Hepatocyte (in vitro differentiated cells): Measurements from ENCODE around the gene CYP27B1. TPM values are rescaled to one million over a fixed set of nuclear protein-coding genes. Genes with fewer than 3 reads are reported as not detected.

ENCODE experiments used
- DNase-seq: peaks from one replicate; pipeline ENCODE4 v3.0.0-alpha.2; 2016; ENCODE audit warnings: low spot score
- H2AFZ ChIP-seq: fragments of 200-600 bp; sonication (generic); 2 replicates; pipeline ENCODE4 v1.6.0; 2016; ENCODE audit warnings: antibody characterized with exemption, mild to moderate bottlenecking
- H3K27ac ChIP-seq: fragments of 200-600 bp; sonication (generic); 2 replicates; pipeline ENCODE4 v1.5.1; 2016; ENCODE audit warnings: mild to moderate bottlenecking
- H3K27me3 ChIP-seq: fragments of 200-600 bp; sonication (generic); 2 replicates; pipeline ENCODE4 v1.6.1; 2016
- H3K36me3 ChIP-seq: fragments of 200-600 bp; sonication (generic); replicated peaks from 2 replicates; pipeline ENCODE4 v1.5.1; 2016; ENCODE audit warnings: low read depth; ENCODE audit not compliant: insufficient read depth
- H3K4me1 ChIP-seq: fragments of 200-600 bp; sonication (generic); 2 replicates; pipeline ENCODE4 v1.5.1; 2016; ENCODE audit warnings: mild to moderate bottlenecking, moderate library complexity; ENCODE audit not compliant: insufficient read depth
- H3K4me2 ChIP-seq: fragments of 200-600 bp; sonication (generic); 2 replicates; pipeline ENCODE4 v1.6.0; 2016
- H3K4me3 ChIP-seq: fragments of 200-600 bp; sonication (generic); 2 replicates; pipeline ENCODE4 v1.5.1; 2016; ENCODE audit warnings: mild to moderate bottlenecking
- H3K79me2 ChIP-seq: fragments of 200-600 bp; sonication (generic); 2 replicates; pipeline ENCODE4 v1.6.0; 2017; ENCODE audit warnings: mild to moderate bottlenecking
- H3K9me2 ChIP-seq: fragments of 200-600 bp; sonication (generic); replicated peaks from 2 replicates; pipeline ENCODE4 v1.6.0; 2017; ENCODE audit warnings: mild to moderate bottlenecking; ENCODE audit not compliant: insufficient read depth
- H3K9me3 ChIP-seq: fragments of 200-600 bp; sonication (generic); 2 replicates; pipeline ENCODE4 v1.5.1; 2016; ENCODE audit warnings: low read depth, mild to moderate bottlenecking
- H4K20me1 ChIP-seq: fragments of 200-600 bp; sonication (generic); 2 replicates; pipeline ENCODE4 v1.6.0; 2016; ENCODE audit warnings: mild to moderate bottlenecking; ENCODE audit not compliant: insufficient read depth, poor library complexity, severe bottlenecking
- CTCF ChIP-seq: fragments of 200-600 bp; sonication (generic); IDR thresholded peaks from 2 replicates; pipeline ENCODE4 v1.5.1; 2016; ENCODE audit warnings: antibody characterized with exemption, mild to moderate bottlenecking; ENCODE audit not compliant: poor library complexity
- EZH2 ChIP-seq: fragments of 200-600 bp; sonication (generic); IDR thresholded peaks from 2 replicates; pipeline ENCODE4 v1.6.1; 2016; ENCODE audit warnings: antibody characterized with exemption, mild to moderate bottlenecking, borderline replicate concordance
- EZH2phosphoT487 ChIP-seq: fragments of 200-600 bp; sonication (generic); IDR thresholded peaks from one replicate; pipeline ENCODE4 v1.6.1; 2018; ENCODE audit warnings: antibody characterized with exemption, mild to moderate bottlenecking, low read depth, moderate library complexity; ENCODE audit not compliant: unreplicated experiment, severe bottlenecking
- WGBS: methylation state at CpG from one replicate; pipeline ENCODE4 v1.1.6; 2016; ENCODE audit warnings: low lambda C conversion rate; ENCODE audit errors: missing lambda C conversion rate; 5-methylcytosine and 5-hydroxymethylcytosine counted together
- polyA plus RNA-seq: library from polyadenylated mRNA; unstranded; fragments of >200 nt; fragmentation: Nextera tagmentation; extraction: Ambion mirVana; gene quantifications from 2 replicates; pipeline ENCODE4 v1.2.1, GENCODE V29; 2016
- total RNA-seq: library from RNA; depleted of rRNA; stranded (reverse); fragments of >200 nt; gene quantifications from 2 replicates; pipeline ENCODE4 v1.2.3, GENCODE V29; 2014

CYP27B1 gene
- total and polyA plus RNA-seq, 2 experiments from 2014 or later = 0.23 to 2.3 TPM

GRCh38 chr12:57772429-57773322 lies 5.8 kb upstream of the CYP27B1 start, which contains the start of gene EEF1AKMT3:
TSS of gene EEF1AKMT3 (plus strand) at chr12:57772614. CDS start at chr12:57772725, 111 bp downstream.
- 6% methylated on average over 49 of the region's 67 CpGs for WGBS
- peak within 1 kb of the TSS; percentile 63 for H3K4me3 ChIP-seq

DNA sequence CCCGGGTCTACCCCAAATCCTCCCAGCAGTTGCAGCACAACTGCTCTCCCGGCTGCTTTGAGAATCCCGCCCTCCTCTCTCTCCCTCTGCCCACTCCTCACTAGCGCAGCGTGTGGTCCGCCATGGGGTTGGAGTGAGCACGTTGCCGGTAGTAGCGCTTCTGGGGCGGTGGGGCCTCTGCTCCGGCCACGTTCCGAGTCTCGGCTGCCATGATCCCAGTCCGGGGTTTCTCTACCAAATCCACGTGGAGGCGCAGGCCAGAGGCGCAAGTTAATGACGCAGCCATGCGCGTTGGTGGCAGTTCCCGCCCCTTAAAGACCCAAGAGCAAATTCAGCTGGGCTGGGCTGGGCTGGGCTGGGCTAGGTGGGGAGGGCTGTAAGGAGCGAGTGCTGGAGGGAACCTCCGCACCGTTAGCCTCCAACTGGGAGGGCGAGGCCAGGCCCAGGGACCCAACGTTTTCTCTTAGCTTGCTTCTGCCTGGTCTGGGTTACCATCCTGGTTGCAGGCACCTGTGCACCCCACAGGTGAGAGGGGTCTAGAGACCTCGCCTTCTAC lies 5.1 kb upstream of the CYP27B1 start, which contains the start of gene METTL1:
Gene METTL1, minus strand, starts transcription at position 233 of the 556 bp plus-strand sequence. Its CDS starts 22 bp downstream, at position 211.
- H3K79me2 ChIP-seq = peaks cover 14% of the 10 kb centered on the region
- no peaks in the 10 kb centered on the region for H3K36me3 ChIP-seq
- WGBS = under 1% methylated on average over 28 of the region's 28 CpGs
- no peaks in the 10 kb centered on the region for H3K9me3 ChIP-seq
- peaks cover 9% of the 10 kb centered on the region for H3K4me1 ChIP-seq
- peak; percentile 96 for DNase-seq
- H3K9me2 ChIP-seq = no peaks in the 10 kb centered on the region
- no peaks in the 10 kb centered on the region for H4K20me1 ChIP-seq
- peak within 1 kb of the TSS; percentile 90 for H2AFZ ChIP-seq
- peak within 1 kb of the TSS; percentile 63 for H3K4me3 ChIP-seq
- no peak for TF ChIP-seq EZH2
- no peak for TF ChIP-seq CTCF
- TF ChIP-seq EZH2phosphoT487 = no peak
- peak within 1 kb of the TSS; percentile 91 for H3K4me2 ChIP-seq
- peak within 1 kb of the TSS; percentile 90 for H3K27ac ChIP-seq
- H3K27me3 ChIP-seq = peaks cover 10% of the 10 kb centered on the region

More at GRCh38 chr12:57772429-57773322, 5.8 kb upstream of the CYP27B1 start, which contains the start of gene EEF1AKMT3:
- no peaks in the 10 kb centered on the region for H4K20me1 ChIP-seq
- H3K9me3 ChIP-seq = no peaks in the 10 kb centered on the region
- H3K4me2 ChIP-seq = peak within 1 kb of the TSS; percentile 91
- TF ChIP-seq CTCF = no peak
- no peak for TF ChIP-seq EZH2
- TF ChIP-seq EZH2phosphoT487 = no peak
- peaks cover 5% of the 10 kb centered on the region for H3K4me1 ChIP-seq
- no peaks in the 10 kb centered on the region for H3K36me3 ChIP-seq
- peak within 1 kb of the TSS; percentile 90 for H2AFZ ChIP-seq
- peaks cover 3% of the 10 kb centered on the region for H3K27me3 ChIP-seq
- peak within 1 kb of the TSS; percentile 90 for H3K27ac ChIP-seq
- peaks cover 14% of the 10 kb centered on the region for H3K79me2 ChIP-seq
- no peaks in the 10 kb centered on the region for H3K9me2 ChIP-seq
- peak; percentile 70 for DNase-seq

DNA sequence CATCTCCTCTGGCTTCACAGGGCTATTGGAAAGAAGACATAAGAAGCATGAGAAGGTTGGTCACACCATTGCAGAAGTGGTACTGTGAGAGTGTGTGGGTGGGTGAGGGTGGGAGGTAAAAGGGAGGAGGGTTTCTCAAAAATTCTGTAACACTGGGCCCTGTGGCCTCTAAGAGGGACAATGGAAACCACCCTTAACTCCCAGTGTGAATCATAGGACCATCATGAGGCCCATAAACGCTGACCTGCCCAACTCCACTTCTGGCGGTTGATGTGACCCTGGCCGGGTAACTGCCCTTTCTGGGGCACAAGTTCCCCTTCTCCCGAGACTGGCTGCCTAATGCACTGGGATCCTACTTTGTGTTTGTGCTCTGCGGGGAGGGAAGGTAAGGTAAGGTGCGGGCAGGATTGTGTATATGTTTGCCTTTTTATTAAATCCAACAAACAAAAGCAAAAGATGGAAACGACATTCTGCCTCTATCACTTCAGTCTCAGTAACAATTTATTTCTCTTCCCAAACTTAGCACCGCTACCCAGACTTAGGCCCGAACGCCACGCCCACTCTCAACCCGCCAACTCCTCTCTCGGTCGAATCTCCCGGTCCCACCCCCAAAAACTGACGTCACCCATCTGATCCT lies 4.5 kb upstream of the CYP27B1 start:
- peak overlapping the region; percentile 53 for H2AFZ ChIP-seq
- DNase-seq = peak; percentile 93
- no peaks in the 10 kb centered on the region for H3K9me2 ChIP-seq

More for the DNA sequence above, 4.5 kb upstream of the CYP27B1 start:
- H3K27ac ChIP-seq = peak overlapping the region; percentile 90
- H4K20me1 ChIP-seq = no peaks in the 10 kb centered on the region
- peaks cover 15% of the 10 kb centered on the region for H3K4me1 ChIP-seq
- H3K79me2 ChIP-seq = peaks cover 14% of the 10 kb centered on the region
- no peaks in the 10 kb centered on the region for H3K9me3 ChIP-seq
- H3K27me3 ChIP-seq = peaks cover 16% of the 10 kb centered on the region
- TF ChIP-seq EZH2phosphoT487 (no peak), EZH2 (no peak), CTCF (no peak)
- peak overlapping the region; percentile 91 for H3K4me2 ChIP-seq
- peak overlapping the region; percentile 56 for H3K4me3 ChIP-seq
- no peaks in the 10 kb centered on the region for H3K36me3 ChIP-seq
- WGBS = 6% methylated on average over 16 of the region's 16 CpGs
